GM21723 (cell line): Measurements from ENCODE around the gene ZNF266.
A peak's percentile ranks its signal among the peaks of the same experiment; 100 is the strongest.

Source experiments
- ATAC-seq: cut with Tn5 transposase; IDR thresholded peaks from one replicate; pipeline ENCODE4 v1.9.1; 2021; ENCODE audit warnings: mild to moderate bottlenecking, moderate library complexity; ENCODE audit not compliant: unreplicated experiment

ZNF266 gene

GRCh38 chr19:9435279-9436268 lies at the start of gene ZNF266:
Gene ZNF266, minus strand, starts transcription at chr19:9435573. Its CDS starts 15,484 bp downstream, at chr19:9420089.
- peak; percentile 92 for ATAC-seq

- no peak for ATAC-seq
Measured at GRCh38 chr19:9485140-9485539, 49.8 kb upstream of the ZNF266 start.

- no peak for ATAC-seq
Measured at GRCh38 chr19:9474975-9475374, 39.6 kb upstream of the ZNF266 start.

GRCh38 chr19:9467161-9467560 lies 31.8 kb upstream of the ZNF266 start:
- no peak for ATAC-seq

- ATAC-seq: no peak
Measured at GRCh38 chr19:9461938-9462337, 26.6 kb upstream of the ZNF266 start.

- ATAC-seq: no peak
Measured at GRCh38 chr19:9456018-9456689, 20.8 kb upstream of the ZNF266 start.

GRCh38 chr19:9453953-9454352 lies 18.6 kb upstream of the ZNF266 start:
- no peak for ATAC-seq

- ATAC-seq: no peak
Measured at GRCh38 chr19:9445037-9445436, 9.7 kb upstream of the ZNF266 start.

GRCh38 chr19:9436358-9436757 lies 985 bp upstream of the ZNF266 start:
- no peak for ATAC-seq

- ATAC-seq: no peak
Measured at GRCh38 chr19:9431475-9431874, 3.9 kb downstream of the ZNF266 start.

GRCh38 chr19:9430444-9430843 lies 4.9 kb downstream of the ZNF266 start:
- ATAC-seq: no peak

- no peak for ATAC-seq
Measured at GRCh38 chr19:9427941-9428340, 7.4 kb downstream of the ZNF266 start.

GRCh38 chr19:9413240-9413954 lies 22.0 kb downstream of the ZNF266 start:
- ATAC-seq: no peak

- no peak for ATAC-seq
Measured at GRCh38 chr19:9407827-9408226, 27.5 kb downstream of the ZNF266 start.

GRCh38 chr19:9406798-9407352 lies 28.5 kb downstream of the ZNF266 start:
- no peak for ATAC-seq

GRCh38 chr19:9381361-9381785 lies 54.0 kb downstream of the ZNF266 start:
- no peak for ATAC-seq

- no peak for ATAC-seq
Measured at GRCh38 chr19:9370738-9371619, 64.4 kb downstream of the ZNF266 start.

GRCh38 chr19:9362905-9363304 lies 72.5 kb downstream of the ZNF266 start, which contains the start of gene ZNF177:
Gene ZNF177, plus strand, starts transcription at chr19:9363013. Its CDS starts 15,299 bp downstream, at chr19:9378312.
- ATAC-seq: no peak
